Left lung (tissue), 10 donors: Measurements from ENCODE around the gene HNRNPUL1. TPM values are rescaled to one million over a fixed set of nuclear protein-coding genes. Genes with fewer than 3 reads are reported as not detected.

Experiments
- ATAC-seq: fragments of 200-7000 bp; cut with Tn5 transposase; one replicate; pipeline ENCODE4 v1.9.1; 2020; ENCODE audit warnings: moderate library complexity
- DNase-seq, 4 donors: peaks; one replicate each; pipeline ENCODE4 v3.0.0-alpha.2; 2013 to 2020
- H3K27ac ChIP-seq, 2 donors: fragments of 200-600 bp; sonication (generic) in 1 of 2; one replicate each; pipeline versions ENCODE4 v1.5.0 to v1.8.0; 2020 to 2021
- H3K27me3 ChIP-seq, 2 donors: fragments of 200-600 bp; sonication (generic) in 1 of 2; one replicate each; pipeline versions ENCODE4 v1.5.0 to v1.8.0; 2020 to 2021
- H3K36me3 ChIP-seq, 2 donors: fragments of 200-600 bp; sonication (generic) in 1 of 2; one replicate each; pipeline versions ENCODE4 v1.5.0 to v1.8.0; 2020 to 2021
- H3K4me1 ChIP-seq, 2 donors: fragments of 200-600 bp; one replicate each; pipeline ENCODE4 v1.8.0; 2021
- H3K4me3 ChIP-seq, 2 donors: fragments of 200-600 bp; sonication (generic) in 1 of 2; one replicate each; pipeline versions ENCODE4 v1.5.0 to v1.8.0; 2020 to 2021; ENCODE audit warnings: mild to moderate bottlenecking in 1 of 2
- H3K9me3 ChIP-seq, 2 donors: fragments of 200-600 bp; sonication (generic) in 1 of 2; one replicate each; pipeline versions ENCODE4 v1.5.0 to v1.8.0; 2020 to 2021
- intact Hi-C, 2 donors: fragments of 100-400 bp; cut with DNase I; formaldehyde crosslinking; loops; one replicate each; pipeline versions ENCODE4 v1.11.2 to v1.14.2; 2022
- polyA plus RNA-seq, 6 donors: library from polyadenylated mRNA; unstranded; fragments of 120-200 nt; gene quantifications; one replicate each; pipeline ENCODE4 v1.2.1, GENCODE V29; 2013; ENCODE audit not compliant: insufficient read length in 6 of 6
- total RNA-seq, 2 donors: library from RNA; stranded (reverse); fragmentation: NEBNext Ultra II Directional; extraction: Animal tissue kit (Norgen Biotek cat#: 25700); gene quantifications; one replicate each; pipeline ENCODE4 v1.2.1, GENCODE V29; 2021
- TF ChIP-seq, protein P1 (sequence below), 2 donors: fragments of 200-600 bp; sonication (generic) in 1 of 2; IDR thresholded peaks; one replicate each; pipeline versions ENCODE4 v1.5.0 to v1.8.0; 2021; ENCODE audit warnings: antibody characterized with exemption in 2 of 2
- donor health status: DM: no; HTN: yes; CAD: no.
- donor health status: DM: no; HTN: no; CAD: no.

The HNRNPUL1 gene
- total and polyA plus RNA-seq, 8 donors = 168 to 240 (median 227) TPM

DNA sequence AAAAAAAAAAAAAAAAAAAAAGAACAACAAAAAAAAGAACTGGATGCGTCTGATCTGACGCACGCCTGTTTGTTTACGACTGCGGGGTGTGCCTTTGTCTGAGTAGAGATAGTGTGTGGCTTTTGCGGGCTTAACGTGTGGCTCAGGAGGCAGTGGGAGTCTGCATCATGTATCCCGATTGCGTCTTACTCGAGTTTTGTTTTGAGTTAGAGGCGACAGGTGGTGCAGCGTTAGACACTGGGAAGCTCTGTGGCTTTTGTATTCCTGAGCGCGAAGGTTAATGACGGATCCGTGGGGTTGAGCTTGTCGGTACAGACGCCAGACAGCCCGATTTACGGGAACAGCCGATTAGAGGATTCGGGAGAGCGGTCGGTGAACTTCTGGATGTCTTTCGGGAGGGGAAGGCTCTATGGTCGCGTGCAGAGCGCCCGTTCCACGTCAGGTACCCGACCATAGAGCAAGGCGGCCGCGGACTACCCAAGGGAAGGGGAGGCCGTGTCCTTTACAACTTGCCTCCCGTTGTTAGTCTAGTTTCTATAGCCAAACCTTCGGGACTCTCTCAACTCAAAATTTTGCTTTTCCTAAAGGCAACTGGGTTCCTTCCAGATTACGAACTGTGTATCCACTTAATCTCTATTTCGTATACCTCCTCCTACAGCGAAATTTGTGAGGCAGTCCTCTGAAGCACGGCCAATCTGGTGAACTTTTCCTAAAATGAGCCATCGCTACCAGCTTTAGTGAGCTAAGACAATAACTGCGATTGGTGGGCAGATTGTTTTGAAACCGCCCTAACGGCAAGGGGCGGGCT, 926 bp upstream of the HNRNPUL1 start:
- Histone ChIP-seq H3K9me3 (no peaks in the 10 kb centered on the region), H3K4me1 (peaks cover 20 to 38% of the 10 kb centered on the region in 2 donors), H3K27me3 (no peaks in the 10 kb centered on the region), H3K36me3 (peaks cover 0 to 20% of the 10 kb centered on the region in 2 donors), H3K27ac (peak overlapping the region; percentile 95 to 99), H3K4me3 (peak overlapping the region; percentile 46 to 54)
- intact Hi-C loops = loop anchor here in 1 of 2 donors (5.0 kb wide), 1 partner anchor 61 kb away; no protein-coding TSS in a partner anchor
- DNase-seq (peak; percentile 66 to 86 (median 72)), ATAC-seq (peak; percentile 24)
- TF ChIP-seq, protein P1, sequence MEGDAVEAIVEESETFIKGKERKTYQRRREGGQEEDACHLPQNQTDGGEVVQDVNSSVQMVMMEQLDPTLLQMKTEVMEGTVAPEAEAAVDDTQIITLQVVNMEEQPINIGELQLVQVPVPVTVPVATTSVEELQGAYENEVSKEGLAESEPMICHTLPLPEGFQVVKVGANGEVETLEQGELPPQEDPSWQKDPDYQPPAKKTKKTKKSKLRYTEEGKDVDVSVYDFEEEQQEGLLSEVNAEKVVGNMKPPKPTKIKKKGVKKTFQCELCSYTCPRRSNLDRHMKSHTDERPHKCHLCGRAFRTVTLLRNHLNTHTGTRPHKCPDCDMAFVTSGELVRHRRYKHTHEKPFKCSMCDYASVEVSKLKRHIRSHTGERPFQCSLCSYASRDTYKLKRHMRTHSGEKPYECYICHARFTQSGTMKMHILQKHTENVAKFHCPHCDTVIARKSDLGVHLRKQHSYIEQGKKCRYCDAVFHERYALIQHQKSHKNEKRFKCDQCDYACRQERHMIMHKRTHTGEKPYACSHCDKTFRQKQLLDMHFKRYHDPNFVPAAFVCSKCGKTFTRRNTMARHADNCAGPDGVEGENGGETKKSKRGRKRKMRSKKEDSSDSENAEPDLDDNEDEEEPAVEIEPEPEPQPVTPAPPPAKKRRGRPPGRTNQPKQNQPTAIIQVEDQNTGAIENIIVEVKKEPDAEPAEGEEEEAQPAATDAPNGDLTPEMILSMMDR (IDR thresholded peaks at IDR 0.05) = no peak

DNA sequence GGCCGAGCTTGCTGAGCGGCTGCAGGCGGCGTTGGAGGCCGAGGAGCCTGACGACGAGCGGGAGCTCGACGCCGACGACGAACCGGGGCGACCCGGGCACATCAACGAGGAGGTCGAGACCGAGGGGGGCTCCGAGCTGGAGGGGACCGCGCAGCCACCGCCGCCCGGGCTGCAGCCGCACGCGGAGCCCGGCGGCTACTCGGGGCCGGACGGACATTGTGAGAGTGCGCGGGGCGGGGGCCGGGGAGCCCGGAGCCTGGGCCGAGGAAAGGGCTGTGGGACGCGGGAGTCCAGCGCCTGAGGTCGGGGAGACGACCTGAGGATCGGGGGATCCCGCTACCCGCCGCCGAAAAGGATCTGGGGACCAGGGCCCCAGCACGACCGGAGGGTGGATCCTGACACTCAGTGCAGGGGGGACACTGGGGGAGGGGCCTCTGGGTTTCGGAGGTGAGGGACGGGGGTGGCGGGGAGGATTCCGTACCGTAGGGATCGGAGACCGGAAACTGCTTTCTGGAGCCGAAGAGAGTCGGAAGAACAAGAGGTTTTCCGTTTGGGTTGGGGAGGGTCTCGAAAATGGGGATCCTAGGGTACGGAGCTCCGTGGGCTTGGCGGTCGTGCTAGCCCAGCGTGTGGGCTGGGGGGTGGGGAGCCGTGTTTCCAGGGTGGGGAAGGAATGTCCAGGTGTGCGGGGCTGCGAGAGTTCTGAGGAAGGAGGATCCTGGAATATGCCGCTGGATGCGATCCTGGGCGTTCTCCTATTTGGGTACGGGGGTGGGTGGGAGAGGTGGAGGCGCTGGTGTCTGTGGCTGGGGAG, 616 bp downstream of the HNRNPUL1 start:
- TF ChIP-seq, protein P1 (IDR thresholded peaks at IDR 0.05) = no peak
- Histone ChIP-seq H3K4me3 (peak overlapping the region; percentile 84 to 96), H3K9me3 (no peaks in the 10 kb centered on the region), H3K27me3 (no peaks in the 10 kb centered on the region), H3K36me3 (peaks cover 0 to 26% of the 10 kb centered on the region in 2 donors), H3K4me1 (peaks cover 20 to 38% of the 10 kb centered on the region in 2 donors), H3K27ac (peak overlapping the region; percentile 95)
- ATAC-seq (peak; percentile 1), DNase-seq (peak in 3 of 4 donors; percentile 26 to 60 (median 54))
- intact Hi-C loops = loop anchor here in 1 of 2 donors (5.0 kb wide), 1 partner anchor 62 kb away; no protein-coding TSS in a partner anchor

DNA sequence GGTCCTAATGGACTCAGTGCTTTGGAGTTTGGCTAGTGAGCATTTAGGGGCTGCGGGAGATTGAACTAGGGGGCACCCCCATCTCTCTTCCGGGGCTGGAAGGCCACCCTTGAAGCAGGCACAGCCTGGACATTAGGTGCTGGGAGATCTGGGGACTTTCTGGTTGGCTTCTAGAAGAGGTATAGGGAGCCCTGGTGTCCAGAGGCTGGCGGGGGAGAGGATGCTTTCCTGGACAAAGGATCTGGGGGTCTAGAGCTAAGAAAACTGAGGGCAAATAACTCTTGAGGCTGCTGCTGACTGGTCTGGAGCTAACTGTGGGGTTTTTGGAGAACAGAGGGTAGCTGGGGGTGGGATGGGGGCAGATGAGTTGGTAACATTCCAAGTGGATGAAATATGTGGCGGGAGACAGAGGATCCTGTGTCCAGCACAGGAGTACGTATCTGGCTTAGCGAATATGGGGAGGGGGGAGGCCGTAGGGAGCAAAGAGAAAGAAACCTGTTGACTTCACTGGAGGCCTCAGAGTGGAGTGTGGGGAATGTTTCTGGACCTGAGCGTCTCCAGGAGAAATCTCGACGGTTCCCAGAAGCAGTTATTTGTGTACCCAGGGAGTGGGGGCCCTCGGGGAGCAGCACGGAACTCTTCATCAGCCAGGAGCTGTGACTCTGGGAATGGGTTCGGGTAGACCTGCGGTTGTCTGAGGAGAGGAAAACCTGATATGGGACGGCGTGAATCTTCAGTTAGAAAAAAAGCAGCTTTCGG, 1.4 kb downstream of the HNRNPUL1 start:
- DNase-seq = peak in 3 of 4 donors; percentile 15 to 39 (median 34)
- H3K36me3 ChIP-seq = peaks cover 0 to 33% of the 10 kb centered on the region in 2 donors
- H3K9me3 ChIP-seq = no peaks in the 10 kb centered on the region
- intact Hi-C loops = no loop called here
- peak overlapping the region; percentile 84 to 96 for H3K4me3 ChIP-seq
- no peaks in the 10 kb centered on the region for H3K27me3 ChIP-seq
- ATAC-seq = no peak
- peaks cover 20 to 38% of the 10 kb centered on the region in 2 donors for H3K4me1 ChIP-seq
- peak overlapping the region; percentile 95 for H3K27ac ChIP-seq
- TF ChIP-seq, protein P1 (IDR thresholded peaks at IDR 0.05) = no peak

DNA sequence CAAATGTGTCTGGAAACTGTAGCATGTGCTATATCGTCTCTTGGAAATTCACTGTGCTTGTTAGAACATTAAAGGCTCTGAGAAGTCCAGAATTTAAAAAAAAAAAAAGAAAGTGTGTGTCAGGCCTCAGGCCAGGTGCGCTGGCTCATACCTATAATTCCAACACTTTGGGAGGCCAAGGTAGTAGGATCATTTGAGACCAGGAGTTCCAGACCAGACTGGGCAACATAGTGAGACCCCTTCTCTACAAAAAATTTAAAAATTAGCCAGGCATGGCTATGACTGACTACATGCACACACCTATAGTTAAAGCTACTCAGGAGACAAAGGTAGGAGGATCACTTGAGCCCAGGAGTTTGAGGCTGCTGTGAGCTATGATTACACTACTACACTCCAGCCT, 4.9 kb downstream of the HNRNPUL1 start:
- no peak for DNase-seq
- H3K9me3 ChIP-seq = no peaks in the 10 kb centered on the region
- H3K27ac ChIP-seq = no peak overlapping the region
- H3K4me1 ChIP-seq = peaks cover 13 to 27% of the 10 kb centered on the region in 2 donors
- TF ChIP-seq, protein P1 (IDR thresholded peaks at IDR 0.05) = no peak
- no peaks in the 10 kb centered on the region for H3K27me3 ChIP-seq
- no peak for ATAC-seq
- peaks cover 4 to 68% of the 10 kb centered on the region in 2 donors for H3K36me3 ChIP-seq
- intact Hi-C loops = no loop called here
- no peak overlapping the region for H3K4me3 ChIP-seq
